Stromal cell of bone marrow (primary cell): ENCODE results near the gene MARCHF3.
"Not testable (repeated sequence)": the region's sequence is repeated elsewhere in the genome, so short reads cannot be mapped to it uniquely, and the experiment has no call there.

Experiments used
- DNase-seq: peaks from one replicate; pipeline ENCODE4 v3.0.0-alpha.2; 2012; ENCODE audit warnings: low read depth

The MARCHF3 gene

DNA sequence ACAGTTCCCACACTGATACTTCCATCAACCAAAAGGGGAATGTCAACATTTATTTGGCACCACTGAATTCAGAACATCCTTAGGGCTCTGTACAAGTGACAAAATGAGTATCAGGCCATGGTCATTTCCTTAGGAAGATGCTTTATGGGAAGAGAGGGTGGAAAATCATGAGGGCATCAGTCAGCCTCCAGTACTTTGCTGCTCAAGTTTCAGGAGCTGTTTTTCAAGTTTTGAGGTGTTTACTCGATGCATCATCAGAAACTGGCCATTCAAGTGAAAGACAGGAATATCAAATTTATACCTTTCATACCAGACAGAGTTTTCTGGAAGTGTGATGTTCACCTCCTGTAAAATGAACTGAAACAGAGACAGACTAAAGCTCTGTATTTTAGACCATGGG, 21.2 kb upstream of the MARCHF3 start:
- no peak for DNase-seq

DNA sequence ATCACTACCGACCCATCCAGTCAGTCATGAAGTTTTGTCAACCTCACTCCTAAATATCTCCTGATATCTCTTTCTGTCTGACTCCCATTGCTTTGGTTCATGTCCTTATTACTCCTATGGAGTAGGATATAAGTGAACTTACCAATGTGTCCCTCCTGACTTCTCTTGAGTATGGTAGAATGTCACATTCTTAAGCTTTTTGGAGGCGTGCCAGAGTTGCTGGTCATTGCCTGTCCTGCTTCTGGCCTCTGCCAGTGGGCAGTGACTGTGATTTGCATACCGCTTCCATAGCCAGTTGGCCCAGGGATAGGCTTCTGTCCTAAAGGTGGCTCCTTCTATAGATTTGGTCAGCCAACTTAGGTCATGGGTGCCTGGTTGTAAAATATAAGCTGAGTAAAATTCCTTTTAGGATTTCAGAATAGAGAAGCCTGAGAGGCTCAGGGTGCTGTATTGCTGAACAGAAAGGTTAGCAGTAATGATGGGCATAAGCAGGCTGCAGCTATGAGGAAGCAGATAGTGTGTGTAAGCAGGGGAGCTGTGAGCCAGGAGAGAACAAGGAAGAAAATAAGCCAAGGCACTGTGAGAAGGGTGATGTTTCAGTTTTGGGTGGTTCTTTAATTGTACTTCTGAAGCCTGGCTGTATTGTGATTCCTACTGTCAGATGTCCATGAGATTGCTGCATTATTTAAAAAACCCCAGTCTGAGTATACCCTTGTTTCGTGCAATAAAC, 16.1 kb upstream of the MARCHF3 start:
- DNase-seq = no peak

DNA sequence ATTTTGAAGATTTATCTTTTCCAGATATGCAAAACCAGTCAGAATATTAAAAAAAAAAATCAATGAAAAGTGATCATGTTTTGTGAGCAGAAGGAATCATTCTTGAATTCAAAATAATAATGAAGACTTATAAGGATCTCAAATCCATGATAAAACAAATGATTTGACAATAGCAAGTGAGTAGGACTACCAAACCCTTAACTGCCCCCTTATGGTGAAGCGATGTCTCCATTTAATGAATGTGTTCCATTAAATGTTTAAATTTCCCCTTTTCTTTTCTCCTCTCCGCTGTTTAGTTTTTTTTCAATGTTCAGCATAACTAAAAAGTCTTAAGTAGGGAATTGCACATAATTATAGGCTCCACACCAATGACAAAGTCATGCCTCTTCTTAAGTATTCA, 12.2 kb upstream of the MARCHF3 start:
- no peak for DNase-seq

DNA sequence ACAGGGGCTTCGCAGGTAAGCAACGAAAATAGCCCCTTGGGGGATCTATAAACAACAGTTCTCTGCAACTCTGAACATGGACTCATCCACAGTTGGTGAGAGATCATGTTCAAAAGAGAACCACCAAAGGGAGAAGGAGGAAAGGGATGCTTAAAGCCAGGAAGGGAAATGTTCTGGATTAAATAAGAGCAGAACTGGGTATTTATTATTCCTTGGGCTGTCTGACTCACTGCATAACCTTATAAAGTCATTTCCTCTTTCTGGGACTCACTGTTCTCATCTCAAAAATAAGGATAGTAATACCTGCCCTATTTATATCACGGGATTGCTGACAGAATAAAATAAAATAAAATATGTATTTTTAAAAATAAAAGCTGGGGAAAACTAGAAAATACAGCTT, 11.2 kb upstream of the MARCHF3 start:
- peak; percentile 16 for DNase-seq

DNA sequence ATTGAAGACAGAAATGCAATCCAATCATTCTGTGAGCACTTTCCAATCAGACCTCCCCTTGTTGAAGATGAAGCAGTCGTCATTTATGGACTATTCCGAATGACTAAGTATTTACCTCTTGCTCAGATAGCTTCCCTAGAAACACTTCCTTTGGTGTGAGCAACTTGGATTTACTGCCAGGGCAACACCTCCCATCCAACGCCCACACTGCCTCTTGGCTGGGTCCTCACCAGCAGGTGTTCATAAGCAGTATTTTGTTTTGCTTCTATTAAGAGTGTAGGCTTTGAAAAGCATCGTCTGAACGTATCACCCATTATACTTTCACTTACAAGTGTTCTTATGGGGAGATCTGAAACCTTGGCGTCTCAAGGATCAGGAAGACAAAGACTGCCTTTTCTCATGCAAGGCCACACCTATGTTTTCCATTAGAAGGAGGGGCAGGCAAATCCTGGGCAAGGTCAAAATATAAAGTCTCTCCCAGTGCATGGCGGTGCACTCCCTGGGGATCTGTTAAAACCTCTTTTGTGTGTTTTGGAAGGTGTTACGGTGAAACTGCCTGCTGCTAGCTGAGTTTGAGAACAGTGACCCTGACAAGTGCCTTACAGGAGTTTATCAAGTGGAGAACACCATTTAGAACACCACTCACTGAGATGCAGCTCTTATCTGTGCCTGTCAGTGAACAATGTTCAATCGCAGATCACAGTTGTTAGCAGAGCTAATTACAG, 10.6 kb upstream of the MARCHF3 start:
- DNase-seq = no peak

DNA sequence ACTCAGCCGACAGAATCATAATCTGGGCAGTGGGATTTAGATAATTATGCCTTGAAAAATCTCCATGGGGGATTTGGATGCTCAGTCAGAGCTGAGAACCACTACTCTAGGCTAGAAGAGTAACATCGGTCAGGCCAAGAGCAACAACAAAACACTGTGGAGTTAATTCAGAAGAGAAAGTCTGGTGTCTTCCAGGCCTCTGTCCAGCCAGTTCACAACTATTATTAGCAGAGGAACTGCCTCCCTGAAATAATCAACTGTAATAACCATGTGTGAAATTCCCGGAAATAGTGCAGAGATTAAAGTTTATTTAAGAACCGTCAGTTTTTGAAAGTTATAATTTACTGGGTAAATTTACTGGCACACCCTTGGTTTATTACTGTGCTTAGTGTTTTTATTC, 8.2 kb upstream of the MARCHF3 start:
- DNase-seq = no peak

DNA sequence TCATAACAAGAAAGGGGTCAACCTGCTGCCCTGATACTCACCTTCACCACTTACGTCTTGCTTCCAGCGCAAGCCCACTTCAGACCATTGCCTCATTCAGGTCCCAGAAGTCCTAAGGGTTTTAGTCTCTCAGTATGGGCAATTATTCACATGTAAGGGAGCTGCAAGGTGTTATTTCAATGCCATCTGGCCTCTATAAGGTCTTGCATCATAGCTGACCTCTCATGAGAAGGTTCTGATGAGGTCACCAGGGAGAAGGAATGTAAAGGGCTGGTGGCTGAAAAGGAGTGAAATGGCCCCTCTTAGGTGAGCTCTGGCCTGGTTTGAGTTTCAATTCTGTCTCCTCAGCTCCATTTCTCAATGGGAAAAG, 1.5 kb upstream of the MARCHF3 start:
- DNase-seq = no peak

DNA sequence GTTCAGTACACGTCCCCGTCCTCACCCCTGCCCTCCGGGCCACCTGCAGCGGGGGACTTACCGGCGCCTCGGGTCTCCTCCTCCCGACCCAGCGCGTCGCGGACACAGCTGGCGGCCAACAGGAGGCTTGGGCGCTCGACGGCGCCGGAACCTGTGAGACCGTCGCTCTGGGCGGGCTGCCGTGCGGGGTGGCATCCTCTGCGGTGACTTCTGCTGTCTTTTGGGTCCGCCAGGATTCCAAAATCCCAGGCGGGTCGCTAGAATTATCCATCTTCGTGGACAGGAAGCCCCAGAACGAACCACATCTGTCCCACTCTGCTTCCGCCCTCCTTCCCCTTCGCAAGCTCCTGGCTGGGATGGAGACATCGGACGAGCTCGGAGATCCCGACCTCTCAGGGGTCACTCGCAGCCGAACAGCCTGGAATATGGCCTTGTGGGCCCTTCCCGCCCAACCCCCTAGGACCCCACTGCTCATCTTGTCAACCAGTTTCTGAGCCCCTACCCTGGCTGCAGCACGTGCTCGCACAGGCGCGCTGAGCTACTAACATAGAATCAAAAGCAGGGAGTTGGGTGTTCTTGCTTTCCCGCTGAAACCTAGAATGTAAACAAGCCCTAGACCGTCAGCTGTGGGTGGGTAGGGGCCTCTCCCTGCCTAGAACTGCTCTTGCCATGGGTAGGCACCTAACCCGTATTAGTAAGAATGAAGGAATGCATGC, 947 bp upstream of the MARCHF3 start:
- no peak for DNase-seq

DNA sequence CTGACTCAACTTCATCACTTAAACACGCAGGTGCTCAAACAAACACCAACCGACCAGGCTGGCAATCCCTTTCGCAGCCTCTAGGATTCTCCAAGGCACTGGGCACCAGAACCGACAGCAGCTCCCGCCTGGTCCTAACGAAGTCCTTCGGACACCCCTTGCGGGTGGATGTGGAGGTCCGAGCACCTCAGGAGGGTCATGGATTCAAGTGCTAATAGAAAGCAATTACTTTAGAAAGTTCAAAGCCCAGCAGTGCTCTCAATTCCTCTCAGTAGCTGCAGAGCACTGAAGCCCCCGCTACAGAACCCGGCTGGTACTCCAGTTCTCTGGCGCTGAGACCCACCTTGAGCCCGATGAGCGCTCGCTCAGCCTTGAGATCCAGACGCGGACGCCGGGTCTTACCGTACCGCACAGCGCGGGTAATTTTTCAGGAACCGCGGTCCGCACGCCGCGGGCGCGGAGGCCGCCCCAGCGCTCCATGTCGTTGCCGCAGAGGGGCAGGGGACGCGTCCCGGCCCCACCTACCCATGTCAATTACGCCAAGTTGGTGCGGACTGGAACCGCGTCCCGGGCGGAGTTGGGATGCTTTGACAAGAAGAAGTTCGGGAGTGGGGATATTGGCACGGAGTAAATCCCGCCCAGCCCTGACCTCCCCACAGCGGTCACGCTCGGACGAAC, 638 bp downstream of the MARCHF3 start:
- DNase-seq = peak; percentile 44

DNA sequence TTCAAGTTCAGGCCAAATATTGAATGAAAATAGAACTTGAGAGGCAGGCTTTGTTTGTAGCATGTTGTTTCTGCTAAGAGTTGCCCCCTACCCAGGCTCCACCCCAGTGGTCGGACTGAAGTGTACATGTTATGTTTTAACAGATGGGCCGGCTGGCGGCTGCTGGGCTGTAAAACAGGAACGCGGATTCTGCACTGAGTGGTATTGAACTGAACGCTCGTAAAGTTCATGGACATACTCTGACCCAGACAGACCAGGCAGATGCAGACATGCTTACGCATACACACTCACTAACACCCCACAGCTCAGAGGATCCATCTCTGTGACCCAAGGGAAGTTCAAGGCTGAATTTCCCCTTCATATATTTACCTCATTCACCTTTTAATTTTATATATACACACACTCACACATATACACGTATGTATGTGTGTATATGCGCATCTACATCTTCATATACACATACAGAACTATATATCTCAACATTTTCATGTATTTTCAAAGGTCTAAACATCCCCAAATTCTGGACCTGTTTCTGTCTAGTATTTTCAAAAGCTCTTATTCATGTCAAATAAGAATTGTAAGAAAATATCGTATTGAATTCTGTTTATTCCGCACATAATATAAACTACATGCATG, 1.4 kb downstream of the MARCHF3 start:
- no peak for DNase-seq

DNA sequence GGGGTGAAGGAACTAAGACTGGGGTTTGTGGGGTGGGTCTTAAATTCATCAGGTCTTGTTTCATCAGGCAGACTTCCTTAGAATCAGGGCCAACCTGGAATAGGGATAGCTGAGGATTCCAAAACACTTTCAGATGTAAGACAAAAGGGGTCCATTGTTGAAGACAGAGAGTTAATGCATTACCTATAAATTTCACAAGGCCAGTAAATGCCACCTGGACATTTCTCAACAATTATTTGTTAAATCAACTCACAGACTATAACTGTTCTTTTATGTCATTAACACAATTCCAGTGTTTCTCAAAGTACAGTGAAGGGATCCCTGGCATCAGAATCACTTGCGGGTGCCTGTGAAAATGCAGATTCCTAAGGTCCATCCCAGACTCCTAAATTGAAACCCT, 2.8 kb downstream of the MARCHF3 start:
- DNase-seq = no peak

DNA sequence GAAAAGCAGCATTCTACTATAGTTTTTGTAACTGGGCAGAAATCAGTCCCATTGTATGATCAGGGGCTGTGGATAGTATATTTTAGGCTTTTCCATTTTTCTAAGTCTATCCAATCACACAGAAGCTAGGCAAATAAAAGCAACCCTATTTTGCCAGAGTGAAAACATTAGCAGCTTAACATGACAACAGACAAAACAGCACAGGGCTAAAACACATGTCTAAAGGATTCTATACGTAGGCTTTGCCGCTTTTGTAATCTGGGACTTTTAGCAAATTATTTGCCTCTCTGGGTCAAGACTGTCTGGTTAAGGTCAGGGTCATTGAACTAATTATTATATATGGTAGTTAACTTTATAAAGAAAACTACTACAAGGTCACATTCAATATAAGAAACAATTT, 4.2 kb downstream of the MARCHF3 start:
- DNase-seq = no peak

DNA sequence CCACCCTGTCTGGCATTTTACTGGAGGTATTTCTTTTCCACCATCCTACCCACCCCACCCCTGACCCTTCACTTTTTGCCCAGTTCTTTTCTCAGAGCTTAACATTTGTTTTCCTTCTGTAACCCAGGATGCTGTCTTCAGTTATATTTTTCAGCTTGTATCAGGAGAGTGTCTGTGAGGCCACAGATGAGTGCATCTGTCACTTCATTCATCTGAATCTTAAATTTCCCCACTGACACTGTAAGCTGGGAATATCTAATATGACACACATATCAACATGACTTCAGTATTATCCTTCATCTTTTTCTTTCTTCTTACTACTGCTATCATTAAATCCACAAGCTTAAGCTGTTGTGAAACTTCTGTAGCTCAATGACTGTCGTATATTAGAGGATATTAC, 4.9 kb downstream of the MARCHF3 start:
- DNase-seq = no peak

DNA sequence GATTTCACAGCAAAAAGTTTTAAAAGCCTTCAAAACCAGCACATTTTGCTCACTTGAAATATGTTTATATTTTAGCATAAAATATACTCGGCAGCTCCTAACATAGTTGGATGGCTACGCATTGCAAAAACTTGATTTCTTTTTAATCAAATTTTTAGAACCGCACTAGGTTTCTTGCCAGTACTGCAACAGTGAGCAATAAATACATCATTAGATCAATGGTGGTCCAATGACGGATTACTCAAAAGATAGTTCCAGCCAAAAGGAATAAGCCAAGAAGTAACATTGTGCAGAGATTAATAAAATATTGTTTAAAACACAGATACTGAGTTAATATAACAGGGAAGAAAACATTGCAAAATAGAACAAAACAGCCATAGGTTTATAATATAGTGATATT, 5.5 kb downstream of the MARCHF3 start:
- DNase-seq = no peak

DNA sequence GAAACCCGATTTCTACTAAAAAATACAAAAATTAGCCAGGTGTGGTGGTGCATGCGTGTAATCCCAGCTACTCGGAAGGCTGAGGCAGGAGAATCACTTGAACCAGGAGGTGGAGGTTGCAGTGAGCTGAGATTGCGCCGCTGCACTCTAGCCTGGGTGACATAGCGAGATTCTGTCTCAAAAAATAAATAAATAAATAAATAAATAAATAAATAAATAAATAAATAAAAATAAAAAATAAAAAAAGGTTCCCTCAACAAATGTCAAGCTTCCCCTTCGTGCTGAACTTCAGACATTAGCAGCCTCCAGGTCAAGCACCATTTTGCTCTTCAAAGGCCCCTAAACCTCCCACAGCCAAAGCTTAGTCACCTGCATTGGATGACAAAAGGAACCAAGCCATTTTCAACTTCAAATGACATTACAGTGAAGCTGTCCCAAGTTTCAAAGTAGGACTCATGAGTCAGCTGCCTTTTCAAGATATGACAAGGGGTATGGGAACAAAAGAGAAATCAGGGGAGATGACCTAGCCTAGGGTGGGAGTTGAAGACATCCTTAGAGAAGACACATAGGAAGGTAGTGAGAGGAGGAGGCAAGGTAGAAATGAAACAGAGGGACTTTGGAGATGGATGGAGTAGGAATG, 6.7 kb downstream of the MARCHF3 start:
- not testable (repeated sequence) for DNase-seq

DNA sequence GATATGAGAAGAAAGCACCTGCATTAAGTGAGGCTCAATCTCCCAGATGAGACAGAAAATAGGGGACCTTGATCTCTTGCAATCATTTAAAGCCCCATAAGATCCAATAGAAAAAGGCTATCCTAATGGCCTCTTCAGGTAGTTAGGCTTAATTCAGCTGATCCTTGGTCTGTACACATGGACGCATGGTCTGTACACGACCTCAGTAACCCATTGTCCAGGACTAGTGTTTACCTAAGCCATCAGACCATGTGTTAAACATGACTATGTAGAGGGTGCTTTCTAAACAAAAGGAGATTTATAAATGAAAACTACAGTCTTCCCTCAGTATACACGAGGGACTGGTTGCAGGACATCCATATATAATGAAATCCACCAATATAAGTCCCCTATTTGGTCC, 7.5 kb downstream of the MARCHF3 start:
- DNase-seq = no peak

DNA sequence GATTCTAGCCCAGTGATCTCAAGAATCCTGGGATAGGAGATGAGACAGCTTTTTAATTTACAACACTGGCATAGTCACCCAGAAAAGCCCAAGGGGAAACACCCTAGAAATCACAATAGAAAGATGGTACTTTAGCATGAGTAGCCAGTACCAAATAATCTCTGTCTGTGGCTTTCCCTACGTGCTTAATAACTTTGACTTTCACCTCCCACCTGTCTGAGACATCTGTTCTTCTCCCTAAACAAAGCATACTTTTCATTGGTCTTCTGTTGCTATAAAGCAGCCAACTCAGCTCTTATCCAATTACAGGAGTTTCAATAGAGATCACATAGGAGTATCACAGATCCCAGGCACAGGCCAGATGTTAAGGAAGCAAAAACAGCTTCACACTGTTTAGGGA, 10.4 kb downstream of the MARCHF3 start:
- DNase-seq = no peak

DNA sequence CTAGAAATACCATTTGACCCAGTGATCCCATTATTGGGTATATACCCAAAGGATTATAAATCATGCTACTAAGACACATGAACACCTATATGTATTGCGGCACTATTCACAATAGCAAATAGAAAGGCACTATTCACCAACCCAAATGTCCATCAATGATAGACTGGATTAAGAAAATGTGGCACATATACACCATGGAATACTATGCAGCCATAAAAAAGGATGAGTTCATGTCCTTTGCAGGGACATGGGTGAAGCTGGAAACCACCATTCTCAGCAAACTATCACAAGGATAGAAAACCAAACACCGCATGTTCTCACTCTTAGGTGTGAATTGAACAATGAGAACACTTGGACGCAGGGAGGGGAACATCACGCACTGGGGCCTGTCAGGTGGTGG, 13.6 kb downstream of the MARCHF3 start:
- not testable (repeated sequence) for DNase-seq

DNA sequence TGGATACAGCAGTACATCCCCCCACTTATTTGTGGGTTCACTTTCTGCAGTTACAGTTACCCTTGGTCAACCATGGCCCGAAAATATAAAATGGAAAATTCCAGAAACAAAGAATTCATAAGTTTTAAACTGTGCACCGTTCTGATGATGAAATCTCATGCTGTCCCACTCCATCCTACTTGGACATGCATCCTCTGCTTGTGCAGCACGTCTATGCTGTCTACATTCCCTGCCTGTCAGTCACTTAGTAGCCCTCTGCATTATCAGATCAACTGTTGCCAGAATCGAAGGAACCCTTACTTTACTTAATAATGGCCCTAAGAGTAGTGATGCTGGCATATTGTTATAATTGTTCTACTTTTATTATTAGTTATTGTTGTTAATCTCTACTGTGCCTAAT, 14.6 kb downstream of the MARCHF3 start:
- no peak for DNase-seq

DNA sequence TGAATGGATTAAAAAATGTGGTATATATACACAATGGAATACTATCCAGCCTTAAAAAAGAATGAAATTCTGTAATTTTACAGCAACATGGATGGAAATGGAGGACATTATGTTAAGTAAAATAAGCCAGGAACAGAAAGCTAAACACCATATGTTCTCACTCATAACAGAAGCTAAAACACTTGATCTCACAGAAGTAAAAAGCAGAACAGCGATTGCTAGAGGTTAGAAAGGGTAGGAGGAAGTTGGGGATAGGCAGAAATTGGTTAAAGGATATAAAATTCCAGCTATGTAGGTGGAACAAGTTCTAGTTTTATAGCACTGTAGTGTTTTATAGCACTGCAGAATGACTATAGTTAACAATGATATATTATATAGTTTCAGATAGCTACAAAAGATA, 15.8 kb downstream of the MARCHF3 start:
- no peak for DNase-seq

DNA sequence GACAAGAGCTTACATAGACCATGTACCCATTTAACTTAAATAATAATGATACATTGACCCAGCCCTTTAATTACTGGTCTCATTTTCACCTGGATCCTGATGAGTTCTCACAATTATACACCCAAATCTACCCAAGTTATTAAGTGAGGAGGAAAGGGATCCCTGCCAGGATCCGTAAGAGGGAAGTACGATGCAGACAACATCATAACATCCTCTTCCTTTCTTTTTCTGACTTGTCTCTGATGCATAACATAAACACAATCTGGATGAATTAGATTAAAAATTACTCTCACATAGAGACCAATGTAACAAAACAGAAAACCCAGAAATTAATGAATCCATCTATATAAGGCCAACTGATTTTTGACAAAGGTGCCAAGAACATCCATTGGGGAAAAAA, 17.0 kb downstream of the MARCHF3 start:
- DNase-seq = no peak

DNA sequence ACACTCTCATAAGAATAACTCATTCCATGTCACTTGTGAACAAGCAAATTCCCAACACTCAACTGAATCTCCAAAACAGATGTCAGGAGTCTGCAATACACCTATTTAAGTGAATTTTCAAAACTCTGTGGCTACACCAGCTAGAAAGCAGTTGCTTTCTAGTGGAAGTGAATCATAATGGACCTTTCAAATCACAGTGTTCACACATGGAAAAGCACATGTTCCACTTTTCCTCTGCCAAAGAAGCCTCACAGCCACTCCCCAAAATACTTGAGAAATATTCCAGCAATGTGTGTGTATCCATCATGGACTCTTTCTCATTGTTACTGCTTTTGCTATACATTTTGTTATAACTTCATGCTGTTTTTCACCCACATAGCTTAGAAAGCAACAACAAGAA, 17.4 kb downstream of the MARCHF3 start:
- DNase-seq = no peak
